Panc1 (cell line): ENCODE measurements around the gene PDGFRA. TPM values are rescaled to one million over a fixed set of nuclear protein-coding genes. Genes with fewer than 3 reads are reported as not detected.

Experiments
- ATAC-seq: fragments of 200-7000 bp; cut with Tn5 transposase; 2 replicates; pipeline ENCODE4 v1.9.1; 2020; ENCODE audit warnings: mild to moderate bottlenecking, moderate library complexity
- BruUV-seq: library from RNA; stranded (reverse); fragments of 400-500 nt; replicated peaks from 2 replicates; lab custom pipeline; 2021; lab: Mats Ljungman, UMichigan
- CTCF ChIA-PET: fragments of 300-600 bp; sonication (Branson Sonifier 250); formaldehyde crosslinking; loops from one replicate; lab custom pipeline; 2022; ENCODE audit warnings: antibody characterized with exemption; lab: Charles Lee
- POLR2A ChIA-PET: fragments of 300-600 bp; sonication (Branson Sonifier 250); formaldehyde crosslinking; loops from one replicate; lab custom pipeline; 2022; ENCODE audit warnings: antibody characterized with exemption; lab: Charles Lee
- DNase-seq: peaks from one replicate; pipeline ENCODE4 v3.0.0-alpha.2; 2010; ENCODE audit warnings: low read depth, low spot score
- H3K27ac ChIP-seq: 2 replicates; pipeline ENCODE4 v1.5.1; 2011; ENCODE audit warnings: mild to moderate bottlenecking, low read length, inconsistent platforms
- H3K27me3 ChIP-seq: fragments of 200-500 bp; sonication (Bioruptor generic); 2 replicates; pipeline ENCODE4 v1.6.0; 2014; ENCODE audit warnings: low read length, inconsistent platforms; ENCODE audit not compliant: control insufficient read depth, insufficient read depth
- H3K36me3 ChIP-seq: fragments of 200-500 bp; sonication (Bioruptor generic); 2 replicates; pipeline ENCODE4 v1.5.1; 2014; ENCODE audit warnings: inconsistent platforms, mild to moderate bottlenecking, low read length, moderate library complexity; ENCODE audit not compliant: control insufficient read depth, insufficient read depth
- H3K4me1 ChIP-seq: 2 replicates; pipeline ENCODE4 v1.5.1; 2011; ENCODE audit warnings: inconsistent platforms, mild to moderate bottlenecking, low read length, moderate library complexity; ENCODE audit not compliant: control insufficient read depth, insufficient read depth
- H3K4me3 ChIP-seq, 2 experiments: 2 replicates each; pipeline ENCODE4 v1.5.1; 2011 to 2012; ENCODE audit warnings: low read depth in 2 of 2, low read length in 2 of 2, mild to moderate bottlenecking in 2 of 2, inconsistent platforms in 1 of 2, moderate library complexity in 1 of 2
- H3K9me3 ChIP-seq: fragments of 200-500 bp; sonication (Bioruptor generic); 2 replicates; pipeline ENCODE4 v1.5.1; 2014; ENCODE audit warnings: low read depth, mild to moderate bottlenecking, inconsistent platforms, low read length, moderate library complexity; ENCODE audit not compliant: control insufficient read depth, insufficient read depth
- CTCF ChIP-seq: fragments of 450-650 bp; IDR thresholded peaks from 2 replicates; pipeline ENCODE4 v1.5.1; 2017; ENCODE audit warnings: mild to moderate bottlenecking
- POLR2AphosphoS5 ChIP-seq: IDR thresholded peaks from 2 replicates; pipeline ENCODE4 v1.6.1; 2012; ENCODE audit warnings: mild to moderate bottlenecking, low read depth, low read length, moderate library complexity
- REST ChIP-seq, 2 experiments: IDR thresholded peaks; 2 replicates each; pipeline ENCODE4 v1.6.1; 2011 to 2012; ENCODE audit warnings: low read depth in 2 of 2, control low read depth in 1 of 2, low read length in 1 of 2, mild to moderate bottlenecking in 1 of 2, moderate library complexity in 1 of 2; ENCODE audit not compliant: insufficient read depth in 1 of 2
- SIN3A ChIP-seq: IDR thresholded peaks from 2 replicates; pipeline ENCODE4 v1.6.1; 2012; ENCODE audit warnings: low read depth, mild to moderate bottlenecking, low read length, moderate library complexity, borderline replicate concordance; ENCODE audit not compliant: insufficient read depth
- TCF7L2 ChIP-seq: IDR thresholded peaks from 2 replicates; pipeline ENCODE4 v1.6.1; 2011; ENCODE audit warnings: mild to moderate bottlenecking, low read depth, low read length, inconsistent platforms
- in situ Hi-C: cut with HindIII; loops from 2 replicates; pipeline ENCODE4 v1.10.0; 2016; ENCODE audit warnings: low sequenced_read_pairs, low pct_unique_long_range_greater_than_20kb
- intact Hi-C: fragments of 100-400 bp; cut with micrococcal nuclease; formaldehyde crosslinking; loops from one replicate; pipeline ENCODE4 v1.10.0; 2022; ENCODE audit not compliant: unreplicated experiment
- total RNA-seq: library from RNA; stranded (reverse); gene quantifications from one replicate; pipeline ENCODE4 v1.2.1, GENCODE V29; 2021; ENCODE audit not compliant: unreplicated experiment

The PDGFRA gene
- total RNA-seq, 1 experiment from 2014 or later, result 0.15 TPM

GRCh38 chr4:54230484-54231418 is 1.7 kb downstream of the PDGFRA start:
- H3K27me3 ChIP-seq, result peaks cover 11% of the 10 kb centered on the region; the same call in 1 of the 2 replicates
- no peaks in the 10 kb centered on the region for H3K9me3 ChIP-seq
- no TSS peak for BruUV-seq
- in situ Hi-C loops (no loop called here), intact Hi-C loops (loop anchor here (10.0 kb wide), 2 partner anchors 1026 to 1216 kb away; no protein-coding TSS in a partner anchor)
- no peak overlapping the region for H3K27ac ChIP-seq
- peaks cover 5% of the 10 kb centered on the region; the same call in 1 of the 2 replicates for H3K4me1 ChIP-seq
- ChIA-PET POLR2A (interaction anchor here (0.6 kb wide), 1 partner anchor 112 kb away, joined by 4 read pairs; no protein-coding TSS in a partner anchor), CTCF (no interaction called here)
- DNase-seq (no peak), ATAC-seq (no peak)
- no peaks in the 10 kb centered on the region for H3K36me3 ChIP-seq
- H3K4me3 ChIP-seq, result peak overlapping the region; percentile 24 to 32
- TF ChIP-seq POLR2AphosphoS5 (no peak), SIN3A (no peak), REST (IDR thresholded peaks at IDR 0.05; ENCODE audit: insufficient read depth in 1 of 2, low read depth in 2 of 2, low read length in 1 of 2) (no peak)

- no peak overlapping the region for H3K27ac ChIP-seq
- peaks cover 11% of the 10 kb centered on the region; the same call in 1 of the 2 replicates for H3K27me3 ChIP-seq
- CTCF ChIA-PET, result no interaction called here
- in situ Hi-C loops, result no loop called here
- POLR2A ChIA-PET, result no interaction called here
- H3K9me3 ChIP-seq, result no peaks in the 10 kb centered on the region
- intact Hi-C loops, result loop anchor here (10.0 kb wide), 2 partner anchors 1027 to 1217 kb away; no protein-coding TSS in a partner anchor
- H3K36me3 ChIP-seq, result no peaks in the 10 kb centered on the region
- TF ChIP-seq POLR2AphosphoS5 (no peak), SIN3A (no peak), REST (IDR thresholded peaks at IDR 0.05; ENCODE audit: insufficient read depth in 1 of 2, low read depth in 2 of 2, low read length in 1 of 2) (no peak), TCF7L2 (no peak), CTCF (no peak)
- DNase-seq, result no peak
- BruUV-seq, result no TSS peak
- H3K4me3 ChIP-seq, result peak overlapping the region in 1 of 2 experiments; percentile 32; a peak in 1 of 4 replicates
- no peak for ATAC-seq
- H3K4me1 ChIP-seq, result peaks cover 5% of the 10 kb centered on the region; the same call in 1 of the 2 replicates
Measured at GRCh38 chr4:54231419-54231767, 2.3 kb downstream of the PDGFRA start.
